ENCODE data around the gene ARHGAP9.

GRCh38 chr12:57476162-57476992, 3.3 kb downstream of the ARHGAP9 start:
- TF ChIP-seq CTCF (IDR thresholded peaks at IDR 0.05) (no peak), POLR2A (IDR thresholded peaks at IDR 0.05) (no peak)
